B cell (primary cell): ENCODE results near the gene GPR108. TPM values are rescaled to one million over a fixed set of nuclear protein-coding genes. Genes with fewer than 3 reads are reported as not detected.

Experiments
- ATAC-seq: fragments of 200-7000 bp; cut with Tn5 transposase; one replicate; pipeline ENCODE4 v1.10.0; 2021; ENCODE audit warnings: low read depth, mild to moderate bottlenecking, moderate number of reproducible peaks, moderate library complexity
- CTCF ChIA-PET: fragments of 350-600 bp; sonication (Branson Sonifier 250); formaldehyde crosslinking; loops from one replicate; lab custom pipeline; 2021; ENCODE audit warnings: antibody characterized with exemption, inconsistent platforms; lab: Charles Lee
- POLR2A ChIA-PET: fragments of 350-600 bp; sonication (Branson Sonifier 250); formaldehyde crosslinking; loops from one replicate; lab custom pipeline; 2021; ENCODE audit warnings: antibody characterized with exemption; lab: Charles Lee
- DNase-seq: peaks from one replicate; pipeline ENCODE4 v3.0.0; 2013
- H2AFZ ChIP-seq: 2 replicates; pipeline ENCODE4 v1.6.1; 2012; ENCODE audit warnings: mild to moderate bottlenecking, low read depth, low read length; ENCODE audit not compliant: insufficient read depth, poor library complexity, severe bottlenecking
- H3K27ac ChIP-seq, 2 donors: 1 replicate in 1 of 2; 2 replicates in 1 of 2; pipeline ENCODE4 v1.5.1; 2012 to 2013; ENCODE audit warnings: low read length in 2 of 2, mild to moderate bottlenecking in 2 of 2, moderate library complexity in 1 of 2
- H3K27me3 ChIP-seq, 4 experiments: fragments of 200-600 bp in 1 of 4; sonication (generic) in 1 of 4; replicated peaks in 1 of 4; 1 replicate in 2 of 4; 2 replicates in 2 of 4; pipeline versions ENCODE4 v1.6.1 to v1.7.0; 2013 to 2016; ENCODE audit warnings: low read length in 3 of 4, mild to moderate bottlenecking in 2 of 4, mixed read lengths in 1 of 4, moderate library complexity in 1 of 4; ENCODE audit not compliant: insufficient read depth in 4 of 4, control insufficient read depth in 3 of 4; ENCODE audit errors: control extremely low read depth in 1 of 4
- H3K36me3 ChIP-seq, 2 experiments: replicated peaks in 1 of 2; 1 replicate in 1 of 2; 2 replicates in 1 of 2; pipeline versions ENCODE4 v1.6.1 to v1.7.1; 2013; ENCODE audit warnings: low read length in 1 of 2; ENCODE audit not compliant: insufficient read depth in 2 of 2, control insufficient read depth in 1 of 2; ENCODE audit errors: control extremely low read depth in 1 of 2, extremely low read depth in 1 of 2
- H3K4me1 ChIP-seq, 2 donors: fragments of 200-600 bp in 1 of 2; sonication (generic) in 1 of 2; 1 replicate in 1 of 2; 2 replicates in 1 of 2; pipeline versions ENCODE4 v1.5.1 to v1.6.1; 2013 to 2017; ENCODE audit warnings: low read length in 2 of 2; ENCODE audit not compliant: control insufficient read depth in 2 of 2, insufficient read depth in 2 of 2
- H3K4me2 ChIP-seq: replicated peaks from 2 replicates; pipeline ENCODE3; 2012; ENCODE audit warnings: mild to moderate bottlenecking, low read depth, low read length; ENCODE audit not compliant: poor library complexity, severe bottlenecking
- H3K4me3 ChIP-seq, 5 experiments: fragments of 200-600 bp in 1 of 5; sonication (generic) in 1 of 5; 1 replicate in 3 of 5; 2 replicates in 2 of 5; pipeline versions ENCODE4 v1.5.1 to v1.7.0; 2011 to 2016; ENCODE audit warnings: low read length in 4 of 5, mild to moderate bottlenecking in 4 of 5, low read depth in 2 of 5, control low read depth in 1 of 5, moderate library complexity in 1 of 5; ENCODE audit not compliant: insufficient read depth in 1 of 5; ENCODE audit errors: control extremely low read depth in 1 of 5, extremely low read depth in 1 of 5
- H3K79me2 ChIP-seq: fragments of 200-600 bp; sonication (generic); one replicate; pipeline ENCODE4 v1.6.0; 2016; ENCODE audit warnings: low read length; ENCODE audit not compliant: control insufficient read depth, insufficient read depth
- H3K9ac ChIP-seq: fragments of 200-600 bp; sonication (generic); 2 replicates; pipeline ENCODE4 v1.6.1; 2017; ENCODE audit warnings: mild to moderate bottlenecking, low read length, moderate library complexity
- H3K9me3 ChIP-seq, 3 donors: one replicate each; pipeline versions ENCODE4 v1.6.1 to v1.7.1; 2013; ENCODE audit warnings: low read length in 2 of 3; ENCODE audit not compliant: control insufficient read depth in 2 of 3, insufficient read depth in 1 of 3; ENCODE audit errors: control extremely low read depth in 1 of 3
- H4K20me1 ChIP-seq: 2 replicates; pipeline ENCODE4 v1.6.0; 2012; ENCODE audit warnings: mild to moderate bottlenecking, low read length; ENCODE audit not compliant: insufficient read depth, control insufficient read depth, poor library complexity, severe bottlenecking
- H3K27ac Mint-ChIP-seq: one replicate; pipeline ENCODE4 v1.8.0; 2021; ENCODE audit warnings: mixed read lengths
- H3K27me3 Mint-ChIP-seq: one replicate; pipeline ENCODE4 v1.8.0; 2021; ENCODE audit warnings: mixed read lengths
- H3K4me1 Mint-ChIP-seq: one replicate; pipeline ENCODE4 v1.8.0; 2021; ENCODE audit warnings: mixed read lengths
- H3K4me3 Mint-ChIP-seq: one replicate; pipeline ENCODE4 v1.8.0; 2021; ENCODE audit warnings: mixed read lengths
- H3K9me3 Mint-ChIP-seq: one replicate; pipeline ENCODE4 v1.8.0; 2022; ENCODE audit warnings: mixed read lengths; ENCODE audit not compliant: insufficient read depth
- EZH2 ChIP-seq: IDR thresholded peaks from 2 replicates; pipeline ENCODE4 v1.6.1; 2012; ENCODE audit warnings: borderline replicate concordance, low read depth, mild to moderate bottlenecking, moderate library complexity, low read length; ENCODE audit not compliant: insufficient read depth, poor library complexity, severe bottlenecking
- WGBS: methylation state at CpG from one replicate; pipeline ENCODE4 v1.1.5; 2013; ENCODE audit warnings: missing lambda C conversion rate; ENCODE audit not compliant: insufficient coverage; 5-methylcytosine and 5-hydroxymethylcytosine counted together
- intact Hi-C: fragments of 100-400 bp; cut with micrococcal nuclease; formaldehyde crosslinking; loops from one replicate; pipeline ENCODE4 v1.10.0; 2022
- polyA plus RNA-seq: library from polyadenylated mRNA; depleted of rRNA; stranded (reverse); fragments of >200 nt; gene quantifications from 2 replicates; pipeline ENCODE4 v1.2.3, GENCODE V29; 2012
- total RNA-seq, 2 donors: library from RNA; stranded (reverse); fragments of 120-200 nt in 1 of 2; gene quantifications; 1 replicate in 1 of 2; 2 replicates in 1 of 2; pipeline versions ENCODE4 v1.2.3 to v1.2.4, GENCODE V29; 2013 to 2022
- TF ChIP-seq, protein P1 (sequence below): fragments of 200-600 bp; IDR thresholded peaks from one replicate; pipeline ENCODE4 v1.8.0; 2022; ENCODE audit warnings: antibody characterized with exemption, mild to moderate bottlenecking

Gene GPR108
- total and polyA plus RNA-seq, 2 donors (not counting 1 experiment from before 2014, with no cell fraction given), result 79.0 to 82.5 TPM

- ATAC-seq, result no peak
- CTCF ChIA-PET, result interaction anchor here (0.7 to 5.2 kb wide), 12 partner anchors 9 to 251 kb away, joined by 3 to 57 read pairs (median 6); partner anchors contain the start of genes GPR108 and TRIP10
Observed at GRCh38 chr19:6772866-6773322, 35.5 kb upstream of the GPR108 start.

More at GRCh38 chr19:6772866-6773322, 35.5 kb upstream of the GPR108 start:
- Histone ChIP-seq H3K4me3 (peak overlapping the region; percentile 94 to 100 (median 95)), H2AFZ (peak overlapping the region; percentile 59), H3K9ac (peak overlapping the region; percentile 94), H3K4me2 (peak overlapping the region; percentile 89), H3K27me3 (no peaks in the 10 kb centered on the region), H4K20me1 (peaks cover 47% of the 10 kb centered on the region), H3K9me3 (no peaks in the 10 kb centered on the region), H3K4me1 (peaks cover 33 to 51% of the 10 kb centered on the region in 2 donors), H3K27ac (peak overlapping the region; percentile 50 to 92), H3K79me2 (peaks cover 60% of the 10 kb centered on the region), H3K36me3 (peaks cover 1 to 30% of the 10 kb centered on the region in 2 experiments)
- POLR2A ChIA-PET, result interaction anchor here (0.6 to 4.4 kb wide), 9 partner anchors 29 to 256 kb away, joined by 3 to 73 read pairs (median 5); partner anchors contain the start of genes GPR108 and TRIP10
- TF ChIP-seq EZH2, result no peak
- TF ChIP-seq, protein P1, sequence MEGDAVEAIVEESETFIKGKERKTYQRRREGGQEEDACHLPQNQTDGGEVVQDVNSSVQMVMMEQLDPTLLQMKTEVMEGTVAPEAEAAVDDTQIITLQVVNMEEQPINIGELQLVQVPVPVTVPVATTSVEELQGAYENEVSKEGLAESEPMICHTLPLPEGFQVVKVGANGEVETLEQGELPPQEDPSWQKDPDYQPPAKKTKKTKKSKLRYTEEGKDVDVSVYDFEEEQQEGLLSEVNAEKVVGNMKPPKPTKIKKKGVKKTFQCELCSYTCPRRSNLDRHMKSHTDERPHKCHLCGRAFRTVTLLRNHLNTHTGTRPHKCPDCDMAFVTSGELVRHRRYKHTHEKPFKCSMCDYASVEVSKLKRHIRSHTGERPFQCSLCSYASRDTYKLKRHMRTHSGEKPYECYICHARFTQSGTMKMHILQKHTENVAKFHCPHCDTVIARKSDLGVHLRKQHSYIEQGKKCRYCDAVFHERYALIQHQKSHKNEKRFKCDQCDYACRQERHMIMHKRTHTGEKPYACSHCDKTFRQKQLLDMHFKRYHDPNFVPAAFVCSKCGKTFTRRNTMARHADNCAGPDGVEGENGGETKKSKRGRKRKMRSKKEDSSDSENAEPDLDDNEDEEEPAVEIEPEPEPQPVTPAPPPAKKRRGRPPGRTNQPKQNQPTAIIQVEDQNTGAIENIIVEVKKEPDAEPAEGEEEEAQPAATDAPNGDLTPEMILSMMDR, result no peak
- Mint-ChIP-seq H3K27me3 (no peaks in the 10 kb centered on the region), H3K4me1 (peaks cover 53% of the 10 kb centered on the region), H3K9me3 (no peaks in the 10 kb centered on the region), H3K27ac (peak overlapping the region; percentile 95), H3K4me3 (peak overlapping the region; percentile 96)
- no peak for DNase-seq
- intact Hi-C loops, result loop anchor here (1.0 to 10.0 kb wide), 5 partner anchors 20 to 572 kb away; partner anchors contain the start of genes ARHGEF18 and TRIP10
- WGBS, result 0% methylated on average over 14 of the region's 14 CpGs
